EH (cell line): Measurements from ENCODE around the gene PRLH.
"Not testable (repeated sequence)": the region's sequence is repeated elsewhere in the genome, so short reads cannot be mapped to it uniquely, and the experiment has no call there.

Source experiments
- DNase-seq: peaks from one replicate; pipeline ENCODE4 v3.0.0-alpha.2; 2015; ENCODE audit warnings: low read depth

PRLH gene

DNA sequence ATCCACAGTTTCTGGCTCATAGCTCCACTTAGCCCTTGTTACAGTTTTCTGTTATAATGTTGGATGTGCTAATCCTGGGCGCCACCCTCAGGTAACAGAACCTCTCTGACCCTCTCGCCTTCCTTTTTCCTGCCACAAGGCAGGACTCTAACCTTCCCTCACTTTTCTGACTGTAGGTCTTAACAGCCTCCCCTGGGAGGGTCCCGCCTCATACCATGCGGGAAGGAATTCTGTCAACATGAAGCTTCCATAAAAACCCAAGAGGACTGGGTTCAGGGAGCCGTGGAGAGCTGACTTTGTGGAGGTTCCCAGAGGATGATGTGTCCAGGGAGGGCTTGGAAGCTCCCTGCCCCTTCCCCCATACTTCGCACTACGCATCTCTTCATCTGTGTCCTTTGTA is 36.0 kb downstream of the PRLH start:
- no peak for DNase-seq

DNA sequence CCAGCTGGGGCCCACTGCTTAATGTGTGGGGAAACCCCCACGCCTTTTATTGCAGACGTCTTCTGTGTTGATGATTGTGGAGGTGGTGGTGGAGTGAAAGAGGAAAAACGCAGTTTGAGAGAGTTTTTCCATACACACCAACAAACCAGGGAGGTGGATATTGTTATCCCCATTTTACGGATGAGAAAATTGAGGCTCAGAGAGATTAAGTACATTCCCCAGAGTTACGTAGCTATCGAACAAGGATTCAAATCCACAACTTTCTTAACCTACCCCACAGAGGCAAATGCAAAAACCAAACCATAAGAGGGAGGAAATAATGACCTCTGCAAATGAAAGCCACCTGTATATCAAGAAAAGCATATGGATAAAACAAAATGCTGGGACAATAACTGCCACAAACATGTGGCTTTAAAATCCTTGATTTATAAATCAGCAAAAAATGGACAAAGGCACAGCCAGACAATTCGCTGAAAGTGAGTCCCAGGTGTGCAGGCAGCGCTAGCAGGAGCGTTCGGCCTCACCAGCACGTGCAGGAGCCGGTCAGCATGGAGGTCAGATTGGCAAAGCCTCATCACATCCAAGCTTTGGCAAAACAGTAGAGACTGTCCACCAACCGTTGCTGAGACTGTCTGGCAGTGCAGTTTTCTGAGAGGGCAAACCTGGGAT is 36.8 kb downstream of the PRLH start:
- no peak for DNase-seq

DNA sequence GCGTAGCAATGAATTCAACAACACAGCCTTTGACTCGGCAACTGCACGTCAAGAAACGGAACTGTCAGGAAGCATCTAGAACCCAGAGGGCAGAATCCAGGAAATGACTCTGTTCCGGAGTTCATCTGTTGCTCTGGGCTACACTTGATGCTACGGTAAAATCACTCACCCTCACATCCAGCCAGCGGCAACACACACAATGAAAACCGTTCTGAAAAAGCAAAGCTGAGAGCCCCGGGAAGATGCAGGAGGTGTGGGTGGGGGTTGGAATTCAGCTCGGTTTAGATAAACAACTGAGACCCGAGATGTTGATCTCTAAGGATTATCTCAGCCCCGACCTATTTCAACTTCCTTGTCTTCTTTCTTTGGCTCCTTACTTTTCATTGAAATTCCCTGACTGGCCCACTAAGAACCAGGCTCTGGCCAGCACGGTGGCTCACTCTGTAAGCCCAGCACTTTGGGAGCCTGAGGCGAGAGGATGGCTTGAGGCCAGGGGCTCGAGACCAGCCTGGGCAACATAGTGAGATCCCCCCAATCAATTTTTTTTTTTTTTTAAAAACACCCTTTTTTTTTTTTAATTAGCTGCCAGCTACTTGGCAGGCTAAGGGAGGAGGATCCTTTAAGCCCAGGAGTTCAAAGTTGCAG is 37.5 kb downstream of the PRLH start:
- DNase-seq: peak; percentile 78

DNA sequence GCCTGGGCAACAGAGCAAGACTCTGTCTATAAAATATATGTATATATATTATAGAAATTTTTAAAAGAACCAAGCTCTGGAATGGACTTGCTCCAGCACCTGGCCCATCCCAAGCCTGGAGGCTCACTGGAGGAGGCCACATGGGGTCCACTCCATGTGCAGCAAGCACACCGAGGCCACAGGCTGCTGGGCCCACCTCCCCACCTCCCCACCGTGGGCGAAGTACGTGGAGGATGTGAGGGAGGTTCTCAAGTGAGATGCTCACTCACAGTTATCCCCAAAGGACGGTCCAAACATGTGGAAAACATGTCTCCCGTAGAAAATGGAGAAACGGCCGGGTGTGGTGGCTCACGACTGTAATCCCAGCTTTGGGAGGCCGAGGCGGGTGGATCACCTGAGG is 38.0 kb downstream of the PRLH start:
- no peak for DNase-seq

DNA sequence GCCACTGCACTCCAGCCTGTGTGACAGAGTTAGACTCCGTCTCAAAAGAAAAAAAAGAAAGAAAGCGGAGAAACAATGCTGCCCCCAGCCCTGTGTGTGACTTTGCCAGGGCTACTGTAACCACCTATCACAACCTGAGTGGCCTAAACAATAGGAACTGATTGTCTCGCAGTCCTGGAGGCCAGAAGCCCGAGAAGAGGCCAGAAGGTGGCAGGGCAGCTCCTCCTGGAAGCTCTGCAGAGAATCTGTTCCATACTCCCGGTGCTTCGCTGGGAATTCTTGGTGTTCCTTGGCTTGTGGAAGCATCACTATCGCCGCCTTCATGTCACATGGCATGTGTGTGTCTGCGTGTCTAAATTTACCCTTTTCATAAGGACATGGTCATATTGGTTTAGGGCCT is 38.6 kb downstream of the PRLH start:
- peak; percentile 56 for DNase-seq

DNA sequence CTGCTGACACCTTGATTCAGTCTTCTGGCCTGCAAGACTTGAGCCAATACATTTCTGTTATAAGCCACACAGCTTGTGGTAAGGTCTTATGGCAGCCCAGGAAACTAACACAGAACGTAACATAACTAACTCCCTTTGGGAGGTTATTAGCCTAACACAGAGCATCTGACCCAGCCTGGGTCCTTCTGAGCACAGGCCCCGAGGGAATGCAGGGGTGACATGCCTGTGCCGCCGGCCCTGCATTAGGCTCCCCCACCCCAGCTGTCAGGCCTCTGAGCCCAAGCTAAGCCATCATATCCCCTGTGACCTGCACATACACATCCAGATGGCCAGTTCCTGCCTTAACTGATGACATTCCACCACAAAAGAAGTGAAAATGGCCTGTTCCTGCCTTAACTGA is 40.1 kb downstream of the PRLH start:
- DNase-seq: not testable (repeated sequence)

DNA sequence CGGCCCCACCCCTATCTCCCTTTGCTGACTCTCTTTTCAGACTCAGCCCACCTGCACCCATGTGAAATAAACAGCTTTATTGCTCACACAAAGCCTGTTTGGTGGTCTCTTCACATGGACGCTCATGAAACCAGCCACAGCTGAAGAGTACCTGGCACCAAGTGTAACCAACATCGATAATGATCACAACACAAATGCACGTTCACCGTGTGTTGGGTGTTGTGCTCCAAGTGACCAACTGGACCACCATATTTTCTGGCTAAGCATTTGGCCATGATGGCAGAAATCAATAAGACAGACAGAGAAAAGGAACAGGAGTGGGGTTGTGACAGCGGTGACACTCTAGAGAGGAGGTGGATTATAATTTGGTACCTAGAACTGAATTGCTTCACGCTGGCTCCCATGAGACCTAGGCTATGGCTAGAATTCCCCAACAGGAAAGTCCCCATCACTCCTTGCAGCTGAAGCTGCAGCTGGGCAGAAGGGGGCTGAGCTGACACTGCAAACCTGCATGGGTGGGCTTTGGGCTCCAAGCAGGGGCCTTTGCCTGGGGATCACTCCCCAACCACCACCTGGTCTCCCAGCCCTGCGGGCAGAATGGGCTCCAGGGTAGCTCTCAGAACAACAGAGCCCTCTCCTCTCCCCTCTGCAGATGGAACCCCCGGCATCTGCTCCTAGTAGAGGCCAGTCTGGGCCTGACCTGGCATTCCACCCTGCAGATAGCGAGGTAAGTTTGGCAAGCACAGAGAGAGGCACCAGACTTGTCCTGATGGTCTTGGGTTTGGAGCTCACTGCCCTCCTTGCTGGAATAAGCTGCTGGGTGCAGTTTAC is 46.4 kb downstream of the PRLH start:
- no peak for DNase-seq

DNA sequence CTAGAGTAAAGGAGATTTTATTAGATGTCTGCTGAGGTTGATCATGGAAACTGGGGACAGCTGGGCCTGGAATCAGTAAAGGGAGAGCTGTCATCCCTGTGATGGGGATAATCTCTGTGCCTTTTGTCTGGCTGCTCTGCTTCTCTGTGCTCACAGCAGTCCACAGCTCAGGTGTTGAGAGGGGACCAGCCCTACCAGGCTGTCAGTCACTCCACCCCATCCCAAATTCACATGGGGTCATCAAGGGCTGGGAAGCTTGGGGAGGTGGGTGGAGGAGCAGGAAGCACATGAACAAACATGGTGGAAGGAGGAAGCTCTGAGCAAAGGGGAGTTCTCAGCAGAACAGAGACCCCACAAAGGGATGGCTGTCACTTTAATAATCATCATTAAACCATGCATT is 47.3 kb downstream of the PRLH start:
- DNase-seq: no peak

DNA sequence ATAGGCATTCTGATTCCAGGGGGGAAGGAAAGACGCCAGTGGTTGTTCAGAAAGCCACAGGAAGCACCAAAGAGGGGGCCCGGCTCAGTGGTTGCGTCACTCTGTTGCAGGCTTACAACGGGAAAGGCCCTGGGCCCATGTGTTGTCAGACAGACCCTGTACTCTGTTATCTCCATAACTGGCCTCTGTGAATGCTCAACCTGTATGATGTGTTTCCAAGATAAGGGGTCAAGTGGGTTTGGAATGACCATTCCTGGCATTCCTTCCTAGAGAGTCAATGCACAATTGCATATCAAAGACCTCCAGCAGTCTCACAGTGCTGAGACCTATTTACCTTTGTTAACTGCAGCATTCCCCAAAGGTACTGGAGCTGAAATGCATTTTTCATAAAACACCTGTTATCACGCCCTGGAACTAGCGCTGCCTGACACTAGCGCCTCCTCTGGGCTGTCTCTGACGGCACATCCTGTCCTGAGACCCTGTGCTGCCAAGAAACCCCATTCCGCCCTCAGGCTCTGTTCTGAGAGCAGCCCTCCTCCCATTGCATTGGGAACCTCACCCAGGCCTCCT is 47.9 kb downstream of the PRLH start:
- peak; percentile 39 for DNase-seq

DNA sequence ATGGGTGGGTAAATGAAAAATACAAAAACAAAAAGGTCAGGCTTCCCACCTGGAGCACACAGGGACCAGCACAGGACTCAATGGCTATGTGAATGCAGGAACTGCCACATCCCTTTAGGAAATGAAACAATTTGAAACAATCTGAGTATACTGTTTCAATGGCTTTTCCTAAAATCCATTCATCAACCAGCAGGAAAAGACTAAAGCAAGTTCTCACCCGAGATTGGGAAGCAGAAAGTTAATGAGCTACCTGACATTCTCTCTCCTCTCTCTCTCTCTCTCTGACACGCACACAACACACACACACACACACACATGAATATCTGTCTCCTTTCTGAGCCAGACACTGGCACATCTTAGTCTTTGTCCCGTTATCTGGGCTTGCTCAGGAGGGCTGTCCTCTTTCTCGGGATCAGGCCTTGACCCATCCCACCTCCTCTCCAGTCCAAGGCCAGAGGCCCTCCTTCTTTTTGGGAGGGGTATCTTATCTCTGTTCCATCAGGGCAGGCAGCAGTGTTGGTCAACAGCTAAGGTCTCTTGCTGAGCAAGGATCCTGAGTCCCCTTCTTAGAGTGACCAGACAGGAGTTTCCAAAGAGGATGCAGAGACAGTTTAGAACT is 49.4 kb downstream of the PRLH start:
- no peak for DNase-seq

DNA sequence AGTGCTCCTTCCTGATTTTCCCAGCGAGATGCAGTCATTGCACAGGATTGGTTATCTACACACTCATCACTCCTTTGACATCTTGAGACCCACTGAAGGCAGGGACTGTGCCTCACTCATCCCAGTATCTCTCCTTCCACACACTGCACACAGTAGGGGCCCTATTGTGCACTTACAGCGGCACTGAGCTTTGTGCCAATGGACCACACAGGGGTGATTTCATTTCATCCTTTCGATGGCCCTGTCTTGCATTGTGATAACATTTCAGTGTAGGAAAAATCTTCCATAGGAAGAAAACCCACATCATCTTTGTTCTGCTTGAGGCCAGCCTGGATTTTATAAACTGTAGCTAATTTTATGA is 50.0 kb downstream of the PRLH start:
- no peak for DNase-seq
